RCC 7860 (cell line): ENCODE measurements around the gene TFCP2L1.
A peak's percentile ranks its signal among the peaks of the same experiment; 100 is the strongest.

Experiments
- DNase-seq: peaks from one replicate; pipeline ENCODE4 v3.0.0-alpha.2; 2015; ENCODE audit warnings: low spot score
- FAIRE-seq: peaks from 2 replicates; lab custom pipeline; 2012; peaks lifted over from hg19 to GRCh38; lab: Jason Lieb, UNC

Gene TFCP2L1

GRCh38 chr2:121201796-121202195 lies 83.2 kb downstream of the TFCP2L1 start:
- no peak for DNase-seq
- no peak for FAIRE-seq

- DNase-seq: no peak
- no peak for FAIRE-seq
Measured at GRCh38 chr2:121200419-121201315, 84.3 kb downstream of the TFCP2L1 start.

GRCh38 chr2:121200011-121200347 lies 85.0 kb downstream of the TFCP2L1 start:
- DNase-seq (no peak), FAIRE-seq (no peak)

- DNase-seq (no peak), FAIRE-seq (no peak)
Measured at GRCh38 chr2:121199281-121200010, 85.6 kb downstream of the TFCP2L1 start.

- DNase-seq (peak; percentile 49), FAIRE-seq (no peak)
Measured at GRCh38 chr2:121197369-121198091, 87.5 kb downstream of the TFCP2L1 start.

DNA sequence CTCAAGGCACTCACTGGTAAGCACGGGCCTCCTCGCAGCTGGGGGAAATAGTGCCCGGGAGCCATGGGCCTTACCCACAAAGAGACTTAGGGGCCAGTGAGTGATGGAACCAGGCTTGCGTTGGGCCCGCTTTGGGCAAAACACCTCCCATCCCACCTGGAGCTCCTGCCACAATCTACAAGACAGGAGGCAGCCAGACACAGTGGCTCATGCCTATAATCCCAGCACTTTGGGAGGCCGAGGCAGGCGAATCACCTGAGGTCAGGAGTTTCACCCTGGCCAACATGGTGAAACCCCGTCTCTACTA lies 88.2 kb downstream of the TFCP2L1 start:
- FAIRE-seq (no peak), DNase-seq (no peak)

GRCh38 chr2:121196132-121196848 lies 88.7 kb downstream of the TFCP2L1 start:
- no peak for FAIRE-seq

GRCh38 chr2:121195036-121195435 lies 90.0 kb downstream of the TFCP2L1 start:
- no peak for FAIRE-seq
- DNase-seq: no peak

More at GRCh38 chr2:121196132-121196848, 88.7 kb downstream of the TFCP2L1 start:
- DNase-seq: no peak

DNA sequence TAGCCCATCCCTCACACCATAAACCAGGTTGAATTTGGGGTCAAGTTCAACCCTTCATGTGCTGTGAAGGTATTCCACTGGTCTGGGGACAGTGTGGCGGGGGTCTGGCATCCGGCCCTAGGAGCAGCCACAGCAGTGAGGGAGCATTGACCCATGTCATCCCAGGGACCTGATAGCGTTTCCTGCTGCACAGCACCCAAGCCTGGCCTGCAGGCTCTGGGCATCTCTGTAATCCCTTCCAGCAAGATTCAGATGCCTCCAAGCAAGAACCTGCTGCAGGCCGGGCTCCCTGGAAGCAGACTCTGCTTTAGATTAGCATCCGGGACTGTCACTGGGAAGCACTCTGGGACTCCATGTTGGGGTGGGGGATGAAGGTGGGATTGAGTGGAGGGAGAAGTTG lies 90.4 kb downstream of the TFCP2L1 start:
- FAIRE-seq (no peak), DNase-seq (no peak)

DNA sequence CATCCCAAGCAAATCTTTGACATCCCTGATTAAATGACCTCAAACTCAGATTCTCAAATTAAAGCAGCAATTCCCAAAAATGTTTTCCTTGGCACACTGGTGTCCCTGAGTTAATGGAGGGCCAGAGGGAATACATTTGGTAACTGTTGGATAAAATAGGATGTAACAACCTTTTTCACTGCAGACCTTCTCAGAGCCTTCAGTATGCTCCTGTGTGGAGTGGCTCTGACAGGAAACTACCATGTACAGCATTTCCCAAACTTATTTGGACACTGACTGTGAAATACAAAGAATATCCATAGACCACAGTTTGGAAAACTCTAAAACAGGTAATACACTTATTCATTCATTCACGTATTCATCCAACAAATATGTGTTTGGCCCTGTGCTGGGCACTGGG lies 91.8 kb downstream of the TFCP2L1 start:
- FAIRE-seq (no peak), DNase-seq (no peak)

DNA sequence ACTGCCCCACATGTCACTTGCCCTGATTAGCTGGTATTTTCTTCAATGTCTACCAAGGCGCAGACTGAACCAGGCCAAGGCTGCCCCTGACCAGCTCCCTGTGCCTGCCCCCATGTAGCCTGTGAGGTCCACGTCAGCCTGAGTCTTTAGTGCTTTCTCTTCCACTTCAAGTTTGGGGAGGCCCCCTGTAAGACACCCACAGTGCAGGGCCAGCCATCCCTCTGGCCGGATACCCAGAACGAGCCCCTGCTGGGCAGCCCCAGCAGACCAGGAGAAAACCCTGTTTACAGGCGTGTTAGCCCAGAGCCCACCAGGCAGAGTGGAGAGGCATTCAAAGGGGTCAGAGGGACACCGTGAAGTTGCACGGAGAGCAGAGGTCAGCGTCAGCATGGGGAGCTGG lies 92.4 kb downstream of the TFCP2L1 start:
- DNase-seq (no peak), FAIRE-seq (no peak)

GRCh38 chr2:121191191-121192170 lies 93.5 kb downstream of the TFCP2L1 start:
- FAIRE-seq (no peak), DNase-seq (no peak)

DNA sequence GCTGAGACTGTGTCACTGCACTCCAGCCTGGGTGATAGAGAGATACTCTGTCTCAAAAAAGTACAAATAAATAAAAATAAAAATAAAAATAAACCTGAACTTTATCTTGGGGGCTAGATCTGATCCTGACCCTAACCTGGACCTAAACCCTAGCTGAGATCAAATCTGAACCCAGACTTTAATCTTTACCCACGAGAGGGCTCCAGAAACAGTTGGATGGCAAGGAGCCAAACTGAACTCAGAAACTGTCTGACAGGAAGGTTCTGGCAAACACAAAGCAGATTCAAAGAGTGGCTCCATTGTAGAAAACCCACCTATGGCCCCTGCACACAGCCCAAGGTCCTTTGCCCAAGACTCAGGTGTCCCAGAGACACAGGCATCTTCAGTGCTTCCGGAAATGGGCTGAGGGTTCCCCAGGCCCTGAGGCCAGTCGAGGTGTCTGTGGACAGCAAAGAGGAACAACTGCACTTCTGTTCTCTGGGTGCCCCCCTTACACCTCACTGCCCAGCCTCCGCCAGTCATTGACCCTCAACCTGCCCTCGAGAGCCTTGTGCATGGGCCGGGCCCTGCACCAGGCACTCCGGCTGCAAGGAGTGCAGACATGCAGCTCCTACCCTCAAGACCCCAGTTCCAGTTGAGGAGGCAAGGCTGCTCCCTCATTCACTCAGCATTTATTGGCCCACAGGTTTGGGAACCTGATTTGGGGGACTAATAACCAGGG lies 95.2 kb downstream of the TFCP2L1 start:
- DNase-seq (no peak), FAIRE-seq (no peak)

GRCh38 chr2:121189011-121189410 lies 96.0 kb downstream of the TFCP2L1 start:
- no peak for FAIRE-seq
- DNase-seq: no peak

- DNase-seq (no peak), FAIRE-seq (no peak)
Measured at GRCh38 chr2:121187982-121188411, 97.0 kb downstream of the TFCP2L1 start.

DNA sequence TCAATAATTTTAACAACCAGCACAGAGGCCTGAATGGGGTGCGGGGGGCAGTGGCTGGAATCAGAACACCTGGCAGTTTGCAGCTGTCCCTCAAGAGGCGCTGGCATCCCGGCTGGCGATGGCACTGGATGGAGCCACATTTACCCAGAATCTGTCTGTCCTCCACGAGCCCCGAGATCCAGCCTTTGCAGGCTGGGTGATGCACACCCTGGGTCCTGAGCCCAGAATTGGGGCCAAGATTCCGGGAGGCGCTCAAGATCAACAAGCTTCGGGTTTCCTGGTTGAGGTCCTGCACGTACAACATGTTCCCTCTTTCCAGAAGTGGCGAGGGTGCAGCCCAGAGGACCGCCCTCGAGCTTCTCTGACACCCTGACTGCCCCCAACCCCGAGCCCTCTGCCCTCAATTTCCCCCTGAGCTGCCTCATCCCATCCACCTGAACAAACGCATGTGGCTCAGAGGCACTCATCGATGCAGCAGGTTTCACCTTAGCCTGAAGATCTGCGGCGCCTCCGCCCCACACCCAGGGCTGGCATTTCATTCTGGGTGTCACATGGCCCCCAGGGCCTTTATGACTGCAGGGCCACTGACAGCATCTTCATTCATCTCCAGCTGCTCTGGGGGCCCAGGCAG lies 97.5 kb downstream of the TFCP2L1 start:
- DNase-seq: no peak
- no peak for FAIRE-seq

- FAIRE-seq (no peak), DNase-seq (no peak)
Measured at GRCh38 chr2:121186261-121186660, 98.7 kb downstream of the TFCP2L1 start.

DNA sequence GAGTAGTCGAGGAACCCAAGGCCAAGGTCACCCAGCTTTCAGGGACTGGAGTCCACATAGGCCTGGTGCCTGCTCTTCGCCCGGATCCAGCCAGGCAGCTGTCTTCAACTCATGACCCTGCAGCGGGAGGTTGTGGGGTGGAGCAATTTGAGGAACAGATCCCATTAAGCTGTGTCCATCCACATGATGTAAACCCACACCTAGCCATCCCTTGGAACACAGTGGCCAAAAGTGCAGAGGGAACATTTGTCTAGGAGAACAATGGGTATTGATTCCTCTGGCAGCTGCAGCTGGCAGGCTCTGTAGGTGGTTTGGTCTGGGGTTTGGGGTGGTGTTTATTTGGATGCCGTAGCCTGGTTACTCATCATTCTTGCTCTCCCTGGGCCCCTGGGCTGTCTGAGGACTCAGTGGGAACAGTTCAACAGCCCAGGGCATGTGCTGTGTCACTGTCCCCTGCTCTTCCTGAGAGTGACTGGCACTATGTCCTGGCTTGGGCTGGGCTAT lies 99.4 kb downstream of the TFCP2L1 start:
- DNase-seq (no peak), FAIRE-seq (no peak)

- DNase-seq (no peak), FAIRE-seq (no peak)
Measured at GRCh38 chr2:121185111-121185510, 99.9 kb downstream of the TFCP2L1 start.
